ENCODE results near the gene ENOX1.

ENOX1 gene

DNA sequence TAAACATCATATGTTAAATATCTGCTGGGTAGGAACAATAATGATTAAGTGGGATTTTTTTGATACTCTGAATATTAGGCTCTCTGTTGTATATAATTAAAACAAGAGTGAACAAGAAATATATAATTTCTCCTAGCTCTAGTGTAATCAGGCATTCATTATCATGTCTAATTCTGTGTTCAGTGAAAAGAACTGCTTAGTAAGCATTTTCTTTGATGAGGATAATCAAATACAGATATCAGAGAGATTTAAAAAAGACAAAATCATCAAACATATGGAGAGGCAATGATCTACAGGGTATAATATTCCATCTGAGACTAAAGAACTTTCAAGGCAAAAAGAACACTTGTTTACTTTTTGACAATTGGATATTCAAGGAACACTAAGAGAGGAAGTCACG is 522.3 kb downstream of the ENOX1 start:
- DNase-seq (ENCODE audit: low read depth), result no peak
- TF ChIP-seq, protein P1, sequence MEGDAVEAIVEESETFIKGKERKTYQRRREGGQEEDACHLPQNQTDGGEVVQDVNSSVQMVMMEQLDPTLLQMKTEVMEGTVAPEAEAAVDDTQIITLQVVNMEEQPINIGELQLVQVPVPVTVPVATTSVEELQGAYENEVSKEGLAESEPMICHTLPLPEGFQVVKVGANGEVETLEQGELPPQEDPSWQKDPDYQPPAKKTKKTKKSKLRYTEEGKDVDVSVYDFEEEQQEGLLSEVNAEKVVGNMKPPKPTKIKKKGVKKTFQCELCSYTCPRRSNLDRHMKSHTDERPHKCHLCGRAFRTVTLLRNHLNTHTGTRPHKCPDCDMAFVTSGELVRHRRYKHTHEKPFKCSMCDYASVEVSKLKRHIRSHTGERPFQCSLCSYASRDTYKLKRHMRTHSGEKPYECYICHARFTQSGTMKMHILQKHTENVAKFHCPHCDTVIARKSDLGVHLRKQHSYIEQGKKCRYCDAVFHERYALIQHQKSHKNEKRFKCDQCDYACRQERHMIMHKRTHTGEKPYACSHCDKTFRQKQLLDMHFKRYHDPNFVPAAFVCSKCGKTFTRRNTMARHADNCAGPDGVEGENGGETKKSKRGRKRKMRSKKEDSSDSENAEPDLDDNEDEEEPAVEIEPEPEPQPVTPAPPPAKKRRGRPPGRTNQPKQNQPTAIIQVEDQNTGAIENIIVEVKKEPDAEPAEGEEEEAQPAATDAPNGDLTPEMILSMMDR (IDR thresholded peaks at IDR 0.05; ENCODE audit: low read length, missing control alignments), result no peak
- H3K4me3 ChIP-seq (replicated peaks; ENCODE audit: low read depth, low read length), result no peak overlapping the region

DNA sequence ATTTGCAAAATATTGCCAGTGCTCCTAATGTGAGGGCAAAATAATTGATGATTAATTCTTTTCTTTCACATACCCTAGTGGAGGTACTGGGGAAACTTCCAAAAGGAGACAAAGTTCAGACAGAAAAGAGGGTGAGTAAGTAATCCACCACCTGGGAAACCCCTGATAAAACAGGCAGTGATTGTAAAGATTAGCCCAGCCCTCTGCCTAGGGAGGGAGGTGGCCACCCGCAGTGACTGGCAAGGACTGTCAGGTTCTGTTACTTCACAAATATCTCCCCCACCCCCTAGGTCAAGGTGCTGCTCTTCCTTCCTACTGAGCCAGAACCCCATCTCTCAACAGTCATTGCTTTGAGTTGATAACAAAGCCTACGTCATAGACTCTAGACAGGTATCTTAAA is 523.7 kb downstream of the ENOX1 start:
- TF ChIP-seq, protein P1 (IDR thresholded peaks at IDR 0.05; ENCODE audit: low read length, missing control alignments), result no peak
- no peak overlapping the region for H3K4me3 ChIP-seq (replicated peaks; ENCODE audit: low read depth, low read length)
- DNase-seq (ENCODE audit: low read depth), result no peak

DNA sequence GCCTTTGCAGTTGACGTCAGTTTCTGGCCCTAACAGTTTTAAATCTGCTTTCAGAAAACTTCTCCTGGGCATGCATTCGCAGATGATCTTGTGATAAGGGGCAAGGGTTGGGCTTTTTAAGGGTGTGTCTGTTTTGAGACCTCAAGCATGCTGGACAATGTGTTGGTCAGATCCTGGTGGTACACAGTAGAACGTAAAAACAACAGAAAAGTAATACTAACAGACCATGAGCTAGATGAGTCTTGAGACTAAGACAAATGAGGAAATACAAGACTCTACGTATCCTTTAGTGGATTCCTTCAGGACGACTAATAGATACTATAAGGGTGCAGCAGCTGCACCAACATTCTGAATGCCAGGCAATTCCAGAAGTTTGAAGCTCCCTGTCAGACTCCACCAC is 525.8 kb downstream of the ENOX1 start:
- H3K4me3 ChIP-seq (replicated peaks; ENCODE audit: low read depth, low read length), result no peak overlapping the region
- peak; percentile 55 for DNase-seq (ENCODE audit: low read depth)
- TF ChIP-seq, protein P1 (IDR thresholded peaks at IDR 0.05; ENCODE audit: low read length, missing control alignments), result no peak

DNA sequence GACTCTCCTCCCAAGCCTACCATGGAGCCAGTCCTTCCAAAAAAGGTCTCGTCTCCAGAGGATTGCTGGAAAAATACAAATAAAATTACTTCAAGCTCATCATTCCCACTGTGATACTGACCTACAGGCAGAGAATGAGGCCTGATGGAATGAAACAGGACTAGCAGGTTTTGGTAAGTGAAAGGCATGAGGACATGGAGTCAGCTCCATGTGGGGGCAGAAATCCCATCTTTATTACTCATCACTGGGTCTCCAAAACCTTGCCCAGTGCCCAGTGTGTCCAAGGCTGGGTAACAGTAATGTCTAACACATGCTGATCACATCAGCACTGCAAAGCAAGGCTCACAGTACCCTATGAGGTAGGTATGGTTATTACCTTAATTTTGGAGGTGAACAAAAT is 528.0 kb downstream of the ENOX1 start:
- DNase-seq (ENCODE audit: low read depth), result no peak
- TF ChIP-seq, protein P1 (IDR thresholded peaks at IDR 0.05; ENCODE audit: low read length, missing control alignments), result no peak

DNA sequence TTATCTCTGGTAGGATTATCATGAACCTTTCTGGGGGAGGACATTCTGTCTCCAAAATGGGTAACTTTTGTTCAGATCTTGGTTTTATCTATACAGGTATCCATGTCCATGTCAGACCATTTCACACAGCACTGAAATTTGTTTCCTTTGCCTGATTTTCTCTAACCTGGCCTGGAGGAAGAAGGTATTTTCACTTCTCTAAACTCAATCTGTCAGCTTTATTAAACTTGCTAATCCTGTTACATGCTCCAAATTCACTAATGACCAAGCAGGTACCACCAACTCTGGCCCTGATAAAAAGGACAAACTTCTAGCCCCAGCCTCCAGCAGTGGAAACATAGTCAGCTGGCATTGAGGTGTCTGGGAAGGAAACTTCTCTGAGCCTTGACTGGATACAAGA is 529.0 kb downstream of the ENOX1 start:
- no peak overlapping the region for H3K4me3 ChIP-seq (replicated peaks; ENCODE audit: low read depth, low read length)
- TF ChIP-seq, protein P1 (IDR thresholded peaks at IDR 0.05; ENCODE audit: low read length, missing control alignments), result no peak
- DNase-seq (ENCODE audit: low read depth), result no peak

More for the DNA sequence above, 528.0 kb downstream of the ENOX1 start:
- no peak overlapping the region for H3K4me3 ChIP-seq (replicated peaks; ENCODE audit: low read depth, low read length)

DNA sequence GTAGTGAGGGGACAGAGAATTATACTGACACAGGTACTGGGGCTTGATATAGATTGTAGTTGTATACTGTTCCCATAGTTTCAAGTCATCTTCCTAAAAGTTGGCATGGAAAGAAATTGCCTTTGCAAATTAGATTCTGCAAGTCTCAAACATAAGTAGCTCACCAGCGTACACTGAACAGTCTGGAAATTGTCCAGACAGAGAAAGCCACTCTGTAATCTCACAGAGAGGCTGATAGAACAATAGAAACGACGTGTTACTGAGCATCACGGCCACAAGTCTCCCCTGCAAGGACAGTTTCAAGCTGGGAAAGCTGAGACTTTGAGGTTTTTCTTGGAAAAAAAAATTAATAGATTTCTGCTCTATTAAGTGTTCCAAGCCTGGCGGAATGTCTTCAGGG is 534.8 kb downstream of the ENOX1 start:
- no peak for DNase-seq (ENCODE audit: low read depth)
- no peak overlapping the region for H3K4me3 ChIP-seq (replicated peaks; ENCODE audit: low read depth, low read length)
- TF ChIP-seq, protein P1 (IDR thresholded peaks at IDR 0.05; ENCODE audit: low read length, missing control alignments), result no peak

DNA sequence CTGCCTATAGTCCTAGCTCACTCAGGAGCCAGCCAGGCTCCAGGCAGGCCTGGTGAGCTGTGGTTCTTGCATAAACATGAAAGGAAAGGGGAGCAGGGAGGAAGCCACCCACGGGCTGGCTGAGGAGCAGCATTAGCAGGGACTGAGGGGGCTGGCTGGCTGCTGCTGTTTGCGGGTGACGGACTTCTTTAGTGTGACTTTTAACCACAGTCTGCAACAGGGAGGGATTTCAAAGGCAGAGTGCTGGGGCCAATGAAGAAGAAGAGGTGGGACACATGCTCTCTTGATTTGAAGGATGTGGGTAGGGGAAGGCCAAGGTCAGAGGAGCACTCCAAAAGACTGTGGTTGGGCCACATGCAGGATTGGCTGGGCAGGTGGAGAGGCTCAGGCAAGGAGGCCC is 540.4 kb downstream of the ENOX1 start:
- DNase-seq (ENCODE audit: low read depth), result no peak
- no peak overlapping the region for H3K4me3 ChIP-seq (replicated peaks; ENCODE audit: low read depth, low read length)
- TF ChIP-seq, protein P1 (IDR thresholded peaks at IDR 0.05; ENCODE audit: low read length, missing control alignments), result no peak
